GM12873 (cell line): ENCODE measurements around the gene SEMA4A.

Experiments used
- TF ChIP-seq, protein P1 (sequence below): IDR thresholded peaks from 2 replicates; pipeline ENCODE4 v1.5.1; 2012; ENCODE audit warnings: low read depth, mild to moderate bottlenecking, moderate library complexity, low read length, control low read depth; ENCODE audit not compliant: insufficient read depth; ENCODE audit errors: missing control alignments

SEMA4A gene

DNA sequence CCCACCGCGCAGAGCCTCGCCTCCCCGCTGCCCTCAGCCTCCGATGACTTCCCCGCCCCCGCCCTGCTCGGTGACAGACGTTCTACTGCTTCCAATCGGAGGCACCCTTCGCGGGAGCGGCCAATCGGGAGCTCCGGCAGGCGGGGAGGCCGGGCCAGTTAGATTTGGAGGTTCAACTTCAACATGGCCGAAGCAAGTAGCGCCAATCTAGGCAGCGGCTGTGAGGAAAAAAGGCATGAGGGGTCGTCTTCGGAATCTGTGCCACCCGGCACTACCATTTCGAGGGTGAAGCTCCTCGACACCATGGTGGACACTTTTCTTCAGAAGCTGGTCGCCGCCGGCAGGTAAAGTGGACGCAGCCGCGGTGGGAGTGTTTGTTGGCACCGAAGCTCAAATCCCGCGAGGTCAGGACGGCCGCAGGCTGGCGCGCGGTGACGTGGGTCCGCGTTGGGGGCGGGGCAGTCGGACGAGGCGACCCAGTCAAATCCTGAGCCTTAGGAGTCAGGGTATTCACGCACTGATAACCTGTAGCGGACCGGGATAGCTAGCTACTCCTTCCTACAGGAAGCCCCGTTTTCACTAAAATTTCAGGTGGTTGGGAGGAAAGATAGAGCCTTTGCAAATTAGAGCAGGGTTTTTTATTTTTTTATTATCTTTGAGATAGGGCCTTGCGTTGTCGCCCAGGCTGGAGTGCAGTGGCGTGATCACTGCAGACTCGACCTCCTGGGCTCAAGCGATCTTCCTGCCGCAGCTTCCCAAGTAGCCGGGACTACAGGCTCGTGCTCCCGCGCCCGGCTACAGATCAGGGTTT is 59.7 kb downstream of the SEMA4A start, which contains the start of gene PMF1:
Gene PMF1 (plus strand): TSS at position 175 of the 811 bp plus-strand sequence. CDS start 9 bp downstream, at position 184.
- TF ChIP-seq, protein P1, sequence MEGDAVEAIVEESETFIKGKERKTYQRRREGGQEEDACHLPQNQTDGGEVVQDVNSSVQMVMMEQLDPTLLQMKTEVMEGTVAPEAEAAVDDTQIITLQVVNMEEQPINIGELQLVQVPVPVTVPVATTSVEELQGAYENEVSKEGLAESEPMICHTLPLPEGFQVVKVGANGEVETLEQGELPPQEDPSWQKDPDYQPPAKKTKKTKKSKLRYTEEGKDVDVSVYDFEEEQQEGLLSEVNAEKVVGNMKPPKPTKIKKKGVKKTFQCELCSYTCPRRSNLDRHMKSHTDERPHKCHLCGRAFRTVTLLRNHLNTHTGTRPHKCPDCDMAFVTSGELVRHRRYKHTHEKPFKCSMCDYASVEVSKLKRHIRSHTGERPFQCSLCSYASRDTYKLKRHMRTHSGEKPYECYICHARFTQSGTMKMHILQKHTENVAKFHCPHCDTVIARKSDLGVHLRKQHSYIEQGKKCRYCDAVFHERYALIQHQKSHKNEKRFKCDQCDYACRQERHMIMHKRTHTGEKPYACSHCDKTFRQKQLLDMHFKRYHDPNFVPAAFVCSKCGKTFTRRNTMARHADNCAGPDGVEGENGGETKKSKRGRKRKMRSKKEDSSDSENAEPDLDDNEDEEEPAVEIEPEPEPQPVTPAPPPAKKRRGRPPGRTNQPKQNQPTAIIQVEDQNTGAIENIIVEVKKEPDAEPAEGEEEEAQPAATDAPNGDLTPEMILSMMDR, result no peak

DNA sequence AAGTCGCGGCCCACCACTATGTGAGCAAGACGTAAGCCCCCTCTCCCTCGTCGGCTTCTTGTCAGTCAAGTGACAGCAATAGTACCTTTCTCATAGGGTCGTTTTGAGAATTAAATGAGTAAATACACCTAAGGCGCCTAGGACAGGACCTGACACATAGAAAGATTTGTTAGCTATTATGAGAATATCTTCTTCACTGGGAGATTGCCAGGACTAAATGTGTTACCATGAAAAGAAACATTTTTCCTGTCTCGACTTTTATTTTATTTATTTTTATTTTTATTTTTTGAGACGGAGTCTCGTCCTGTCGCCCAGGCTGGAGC is 60.2 kb downstream of the SEMA4A start:
- TF ChIP-seq, protein P1, result no peak

DNA sequence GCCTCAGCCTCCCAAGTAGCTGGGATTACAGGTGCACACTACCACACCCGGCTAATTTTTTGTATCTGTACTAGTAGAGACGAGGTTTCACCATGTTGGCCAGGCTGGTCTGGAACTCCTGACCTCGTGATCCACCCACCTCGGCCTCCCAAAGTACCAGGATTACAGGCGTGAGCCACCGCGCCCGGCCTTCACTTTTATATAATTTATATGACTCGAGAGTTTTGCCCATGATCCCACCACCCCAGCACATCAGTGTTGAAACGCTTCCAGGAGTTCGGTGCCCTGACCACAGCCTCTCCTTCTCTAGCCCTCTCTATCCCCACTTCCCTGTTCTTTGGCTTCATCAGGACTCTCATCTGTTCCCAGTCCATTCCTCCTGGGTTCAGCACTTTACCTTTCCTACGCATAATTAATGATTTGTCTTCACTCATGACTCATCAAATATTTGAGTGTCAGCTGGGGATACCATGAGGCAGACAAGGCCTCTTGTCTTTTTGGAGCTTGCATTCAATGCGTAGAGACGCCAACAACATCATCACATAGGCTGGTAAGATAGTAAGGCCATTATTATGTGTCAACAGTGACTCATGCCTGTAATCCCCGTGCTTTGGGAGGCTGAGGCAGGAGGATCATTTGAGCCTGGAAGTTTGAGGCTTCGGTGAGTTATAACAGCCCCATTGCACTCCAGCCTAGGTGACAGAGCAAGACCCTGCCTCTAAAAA is 60.8 kb downstream of the SEMA4A start:
- TF ChIP-seq, protein P1, result no peak

DNA sequence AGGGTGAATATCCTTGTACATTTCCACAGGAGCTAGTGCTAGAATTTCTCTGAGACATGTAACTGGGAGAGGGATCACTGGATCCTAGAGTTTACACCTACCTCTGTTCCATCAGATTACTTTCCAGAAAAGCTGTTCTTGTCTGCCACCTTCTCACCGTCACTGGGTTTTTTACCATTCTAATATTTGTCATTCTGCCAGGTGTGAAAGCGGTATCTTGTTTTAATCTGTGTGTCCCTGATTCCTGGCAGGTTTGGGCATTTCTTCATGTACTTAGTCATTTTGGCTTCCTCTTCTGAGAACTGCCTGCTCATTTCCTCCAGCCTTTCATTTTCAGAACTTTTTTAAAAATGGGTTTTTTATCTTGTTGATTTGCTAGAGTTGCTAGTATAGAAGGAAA is 64.5 kb downstream of the SEMA4A start:
- TF ChIP-seq, protein P1, result no peak

DNA sequence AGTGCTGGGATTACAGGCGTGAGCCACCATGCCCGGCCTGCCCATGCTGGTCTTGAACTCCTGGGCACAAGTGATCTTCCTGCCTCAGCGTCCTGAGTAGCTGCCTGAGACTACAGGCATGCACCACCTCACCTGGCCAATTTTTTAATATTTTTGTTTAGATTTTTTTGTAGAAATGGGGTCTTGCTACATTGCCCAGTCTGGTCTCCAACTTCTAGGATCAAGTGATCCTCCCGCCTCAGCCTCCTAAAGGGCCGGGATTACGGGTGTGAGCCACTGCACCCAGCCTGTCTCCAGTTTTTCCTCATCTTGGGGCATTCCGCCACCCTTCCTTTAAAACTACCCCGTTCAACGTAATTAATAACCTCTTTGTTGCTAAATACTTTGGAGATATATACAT is 66.8 kb downstream of the SEMA4A start:
- TF ChIP-seq, protein P1, result no peak

DNA sequence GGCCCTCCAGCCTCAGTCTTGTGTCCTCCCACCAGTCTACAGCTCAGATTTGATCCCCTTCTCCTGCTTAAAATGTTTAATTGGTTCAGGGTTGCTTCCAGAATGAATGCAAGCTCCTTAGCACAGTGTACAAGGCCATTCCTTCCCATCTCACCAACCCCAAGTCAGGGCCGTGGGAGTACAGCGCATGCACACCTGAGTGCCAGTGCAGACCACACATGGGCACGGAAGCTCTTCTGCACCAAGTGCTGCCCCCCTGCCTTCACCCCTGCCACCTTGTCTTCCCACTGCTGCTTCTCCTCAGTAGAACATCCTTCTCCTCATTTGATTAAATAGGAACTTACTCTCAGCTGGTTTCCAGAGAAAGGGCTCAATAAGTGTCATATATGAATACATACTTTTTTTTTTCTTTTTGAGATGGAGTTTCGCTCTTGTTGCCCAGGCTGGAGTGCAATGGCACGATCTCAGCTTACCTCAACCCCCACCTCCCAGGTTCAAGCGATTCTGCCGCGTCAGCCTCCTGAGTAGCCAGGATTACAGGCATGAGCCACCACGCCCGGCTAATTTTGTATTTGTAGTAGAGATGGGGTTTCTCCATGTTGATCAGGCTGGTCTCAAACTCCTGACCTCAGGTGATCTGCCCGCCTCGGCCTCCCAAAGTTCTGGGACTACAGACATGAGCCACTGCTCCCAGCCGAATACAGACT is 68.8 kb downstream of the SEMA4A start:
- TF ChIP-seq, protein P1, result no peak

DNA sequence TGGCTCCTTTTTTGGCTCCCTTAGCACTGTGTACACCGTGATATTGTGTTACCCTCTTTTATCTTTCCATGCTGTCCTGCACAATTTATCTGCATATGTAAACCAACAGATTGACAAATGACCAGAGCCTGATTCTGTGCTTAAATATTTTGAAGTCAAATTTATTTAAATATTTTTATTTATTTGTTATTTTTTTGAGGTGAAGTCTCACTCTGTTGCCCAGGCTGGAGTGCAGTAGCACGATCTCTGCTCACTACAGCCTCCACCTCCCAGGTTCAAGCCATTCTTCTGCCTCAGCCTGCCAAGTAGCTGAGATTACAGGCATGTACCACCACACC is 72.3 kb downstream of the SEMA4A start:
- TF ChIP-seq, protein P1, result no peak
